ENCODE measurements around the gene POLDIP3.

POLDIP3 gene

GRCh38 chr22:42614312-42615091 lies at the start of gene POLDIP3:
Gene POLDIP3 (minus strand): TSS chr22:42614883. CDS start chr22:42614857, 26 bp downstream.
- DNase-seq: peak; percentile 85

GRCh38 chr22:42661985-42662831 lies 47.5 kb upstream of the POLDIP3 start:
- peak; percentile 42 for DNase-seq

GRCh38 chr22:42656578-42656977 lies 41.9 kb upstream of the POLDIP3 start:
- no peak for DNase-seq

- peak; percentile 69 for DNase-seq
Observed at GRCh38 chr22:42655693-42656092, 41.0 kb upstream of the POLDIP3 start.

GRCh38 chr22:42654436-42655073 lies 39.9 kb upstream of the POLDIP3 start:
- no peak for DNase-seq

- DNase-seq: no peak
Observed at GRCh38 chr22:42653999-42654398, 39.3 kb upstream of the POLDIP3 start.

GRCh38 chr22:42651134-42651533 lies 36.5 kb upstream of the POLDIP3 start:
- no peak for DNase-seq

- DNase-seq: peak; percentile 52
Observed at GRCh38 chr22:42649246-42650099, 34.8 kb upstream of the POLDIP3 start, which contains the start of gene CYB5R3. Gene CYB5R3 (minus strand): TSS chr22:42649392. CDS start chr22:42649315, 77 bp downstream.

GRCh38 chr22:42648368-42649245 lies 33.9 kb upstream of the POLDIP3 start:
- no peak for DNase-seq

GRCh38 chr22:42648017-42648367 lies 33.3 kb upstream of the POLDIP3 start:
- DNase-seq: no peak

- DNase-seq: no peak
Observed at GRCh38 chr22:42646569-42647525, 32.2 kb upstream of the POLDIP3 start.

- peak; percentile 8 for DNase-seq
Observed at GRCh38 chr22:42645938-42646568, 31.4 kb upstream of the POLDIP3 start.

GRCh38 chr22:42645341-42645937 lies 30.8 kb upstream of the POLDIP3 start:
- DNase-seq: no peak

- DNase-seq: no peak
Observed at GRCh38 chr22:42644422-42645340, 30.0 kb upstream of the POLDIP3 start.

GRCh38 chr22:42643634-42644421 lies 29.1 kb upstream of the POLDIP3 start:
- DNase-seq: no peak

- no peak for DNase-seq
Observed at GRCh38 chr22:42642806-42643633, 28.3 kb upstream of the POLDIP3 start.

All from NCI-H510A treated with DMSO at 0.1 percent for 48 hours (cell line).